ENCODE results near the gene ORMDL3. TPM values are rescaled to one million over a fixed set of nuclear protein-coding genes. Genes with fewer than 3 reads are reported as not detected.

Gene ORMDL3
- total RNA-seq, 1 experiment from 2014 or later, result 18.0 TPM

DNA sequence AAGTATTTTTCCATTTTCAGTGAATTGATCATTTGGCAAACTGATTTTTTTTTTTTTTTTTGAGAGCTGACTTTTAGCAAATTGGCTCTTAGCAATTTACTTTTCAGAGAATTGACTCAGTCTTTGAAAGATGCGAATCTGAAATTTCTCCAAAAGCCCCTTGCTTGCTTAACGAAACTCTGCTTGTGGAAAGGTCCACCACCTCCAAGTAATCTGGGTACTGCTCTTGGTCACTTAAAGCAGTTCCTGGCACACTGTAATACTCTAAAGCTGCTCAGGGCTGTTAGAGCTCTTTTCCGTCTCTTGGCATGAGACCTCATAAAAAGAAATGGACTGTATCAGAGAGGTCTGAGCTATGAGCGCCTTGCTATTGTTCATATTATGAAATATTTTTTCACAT is 11.8 kb downstream of the ORMDL3 start:
- Histone ChIP-seq H3K27ac (ENCODE audit: low read depth, low read length, poor library complexity, severe bottlenecking) (no peak overlapping the region), H3K4me3 (ENCODE audit: low read depth, low read length, poor library complexity, severe bottlenecking) (no peak overlapping the region), H3K36me3 (ENCODE audit: insufficient read depth, low read length, poor library complexity, severe bottlenecking) (no peaks in the 10 kb centered on the region), H3K27me3 (replicated peaks; ENCODE audit: insufficient read depth, low read depth, low read length, poor library complexity) (no peaks in the 10 kb centered on the region), H3K9me3 (ENCODE audit: low read depth, low read length, poor library complexity, severe bottlenecking) (no peaks in the 10 kb centered on the region), H3K4me1 (ENCODE audit: insufficient read depth, low read length, poor library complexity, severe bottlenecking) (no peaks in the 10 kb centered on the region)
- DNase-seq (ENCODE audit: low spot score), result no peak
- intact Hi-C loops (cut with micrococcal nuclease; ENCODE audit: unreplicated experiment), result no loop called here
- TF ChIP-seq, protein P1, sequence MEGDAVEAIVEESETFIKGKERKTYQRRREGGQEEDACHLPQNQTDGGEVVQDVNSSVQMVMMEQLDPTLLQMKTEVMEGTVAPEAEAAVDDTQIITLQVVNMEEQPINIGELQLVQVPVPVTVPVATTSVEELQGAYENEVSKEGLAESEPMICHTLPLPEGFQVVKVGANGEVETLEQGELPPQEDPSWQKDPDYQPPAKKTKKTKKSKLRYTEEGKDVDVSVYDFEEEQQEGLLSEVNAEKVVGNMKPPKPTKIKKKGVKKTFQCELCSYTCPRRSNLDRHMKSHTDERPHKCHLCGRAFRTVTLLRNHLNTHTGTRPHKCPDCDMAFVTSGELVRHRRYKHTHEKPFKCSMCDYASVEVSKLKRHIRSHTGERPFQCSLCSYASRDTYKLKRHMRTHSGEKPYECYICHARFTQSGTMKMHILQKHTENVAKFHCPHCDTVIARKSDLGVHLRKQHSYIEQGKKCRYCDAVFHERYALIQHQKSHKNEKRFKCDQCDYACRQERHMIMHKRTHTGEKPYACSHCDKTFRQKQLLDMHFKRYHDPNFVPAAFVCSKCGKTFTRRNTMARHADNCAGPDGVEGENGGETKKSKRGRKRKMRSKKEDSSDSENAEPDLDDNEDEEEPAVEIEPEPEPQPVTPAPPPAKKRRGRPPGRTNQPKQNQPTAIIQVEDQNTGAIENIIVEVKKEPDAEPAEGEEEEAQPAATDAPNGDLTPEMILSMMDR (conservative IDR thresholded peaks at IDR 0.05; ENCODE audit: low read depth, low read length), result no peak
- TF ChIP-seq EZH2 (IDR thresholded peaks at IDR 0.05; ENCODE audit: borderline replicate concordance, low read depth, low read length, poor library complexity, severe bottlenecking), result no peak
- BruUV-seq (replicated peaks), result no TSS peak
- CTCF ChIA-PET, result no interaction called here
- POLR2A ChIA-PET (ENCODE audit: low non-redundant PET), result no interaction called here

DNA sequence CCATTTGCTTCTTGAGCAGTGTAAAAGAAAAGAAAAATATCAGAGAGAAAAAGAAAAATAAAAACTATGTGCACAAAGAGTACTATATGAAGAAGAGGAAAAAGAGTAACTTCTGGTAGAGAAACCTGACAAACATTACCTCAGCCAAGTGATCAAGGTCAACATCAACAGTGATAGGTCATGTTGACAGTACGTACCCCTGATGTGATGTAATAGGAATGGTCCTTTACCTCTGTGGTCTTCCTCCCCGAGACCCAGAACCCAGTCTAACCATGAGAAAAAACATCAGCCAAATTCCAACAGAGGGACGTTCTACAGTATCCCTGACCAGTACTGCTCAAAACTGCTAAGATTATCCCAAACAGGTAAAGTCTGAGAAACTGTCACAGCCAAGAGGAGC is 13.4 kb downstream of the ORMDL3 start:
- Histone ChIP-seq H3K27ac (ENCODE audit: low read depth, low read length, poor library complexity, severe bottlenecking) (no peak overlapping the region), H3K9me3 (ENCODE audit: low read depth, low read length, poor library complexity, severe bottlenecking) (no peaks in the 10 kb centered on the region), H3K27me3 (replicated peaks; ENCODE audit: insufficient read depth, low read depth, low read length, poor library complexity) (no peaks in the 10 kb centered on the region), H3K4me1 (ENCODE audit: insufficient read depth, low read length, poor library complexity, severe bottlenecking) (no peaks in the 10 kb centered on the region), H3K36me3 (ENCODE audit: insufficient read depth, low read length, poor library complexity, severe bottlenecking) (no peaks in the 10 kb centered on the region), H3K4me3 (ENCODE audit: low read depth, low read length, poor library complexity, severe bottlenecking) (no peak overlapping the region)
- CTCF ChIA-PET, result no interaction called here
- TF ChIP-seq EZH2 (IDR thresholded peaks at IDR 0.05; ENCODE audit: borderline replicate concordance, low read depth, low read length, poor library complexity, severe bottlenecking), result no peak
- TF ChIP-seq, protein P1 (conservative IDR thresholded peaks at IDR 0.05; ENCODE audit: low read depth, low read length), result no peak
- POLR2A ChIA-PET (ENCODE audit: low non-redundant PET), result no interaction called here
- no peak for DNase-seq (ENCODE audit: low spot score)
- intact Hi-C loops (cut with micrococcal nuclease; ENCODE audit: unreplicated experiment), result no loop called here
- BruUV-seq (replicated peaks), result no TSS peak

DNA sequence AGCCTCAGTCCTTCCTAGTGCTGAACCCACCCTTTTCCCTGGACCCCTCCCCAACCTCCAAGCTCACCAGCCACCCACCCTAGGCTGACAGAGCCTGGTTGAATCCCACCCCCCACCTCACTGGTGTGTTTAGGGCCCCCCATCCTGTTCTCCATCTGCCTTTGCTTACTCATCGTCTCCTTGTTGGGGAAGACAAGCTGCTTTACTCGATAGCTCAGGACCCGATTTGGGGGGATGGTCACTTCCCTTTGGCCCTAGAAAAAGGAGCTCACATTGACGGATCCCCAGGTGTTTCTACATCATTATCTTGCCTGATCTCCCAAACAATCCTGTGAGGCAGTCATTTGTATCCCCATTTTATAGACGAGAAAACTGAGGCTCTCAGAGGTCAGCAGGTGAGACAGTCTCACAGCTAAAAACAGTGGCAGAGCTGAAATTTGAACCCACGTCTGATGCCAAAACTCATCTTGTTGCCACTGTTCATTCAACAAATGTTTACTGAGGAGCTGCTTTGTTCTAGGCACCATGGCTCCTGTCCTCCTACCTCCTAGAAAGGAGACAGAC is 18.5 kb downstream of the ORMDL3 start:
- Histone ChIP-seq H3K9me3 (ENCODE audit: low read depth, low read length, poor library complexity, severe bottlenecking) (no peaks in the 10 kb centered on the region), H3K27ac (ENCODE audit: low read depth, low read length, poor library complexity, severe bottlenecking) (no peak overlapping the region), H3K4me3 (ENCODE audit: low read depth, low read length, poor library complexity, severe bottlenecking) (no peak overlapping the region), H3K27me3 (replicated peaks; ENCODE audit: insufficient read depth, low read depth, low read length, poor library complexity) (no peaks in the 10 kb centered on the region), H3K36me3 (ENCODE audit: insufficient read depth, low read length, poor library complexity, severe bottlenecking) (no peaks in the 10 kb centered on the region), H3K4me1 (ENCODE audit: insufficient read depth, low read length, poor library complexity, severe bottlenecking) (no peaks in the 10 kb centered on the region)
- intact Hi-C loops (cut with micrococcal nuclease; ENCODE audit: unreplicated experiment), result no loop called here
- CTCF ChIA-PET, result no interaction called here
- POLR2A ChIA-PET (ENCODE audit: low non-redundant PET), result no interaction called here
- TF ChIP-seq EZH2 (IDR thresholded peaks at IDR 0.05; ENCODE audit: borderline replicate concordance, low read depth, low read length, poor library complexity, severe bottlenecking), result no peak
- TF ChIP-seq, protein P1 (conservative IDR thresholded peaks at IDR 0.05; ENCODE audit: low read depth, low read length), result no peak
- no TSS peak for BruUV-seq (replicated peaks)
- no peak for DNase-seq (ENCODE audit: low spot score)

All from A673 (cell line).